ENCODE data around the gene SLC25A27. TPM values are rescaled to one million over a fixed set of nuclear protein-coding genes. Genes with fewer than 3 reads are reported as not detected.

The SLC25A27 gene
- total and polyA plus RNA-seq, 9 of the 15 experiments (the other 6 are each of a cell fraction or from before 2014, with no cell fraction given), result not detected

GRCh38 chr6:46648869-46649492, 3.8 kb upstream of the SLC25A27 start (continued):
- no peak for TF ChIP-seq CTCFL (IDR thresholded peaks at IDR 0.05; ENCODE audit: borderline replicate concordance, insufficient read depth, low read depth, low read length, poor library complexity, severe bottlenecking)
- TF ChIP-seq RNF219 (CRISPR knock-in tag; IDR thresholded peaks at IDR 0.05), result no peak
- no peak for TF ChIP-seq RBBP5 (IDR thresholded peaks at IDR 0.05; ENCODE audit: borderline replicate concordance, insufficient read depth, low read length, poor library complexity, severe bottlenecking)
- no peak for TF ChIP-seq SP1 (CRISPR knock-in tag; IDR thresholded peaks at IDR 0.05)
- TF ChIP-seq KLF10 (CRISPR knock-in tag; IDR thresholded peaks at IDR 0.05), result no peak
- no peak for TF ChIP-seq MXI1 (IDR thresholded peaks at IDR 0.05; ENCODE audit: low read depth, low read length)
- TF ChIP-seq WHSC1 (IDR thresholded peaks at IDR 0.05; ENCODE audit: low read length), result no peak
